Measurements from ENCODE around the gene GABRA4.

DNA sequence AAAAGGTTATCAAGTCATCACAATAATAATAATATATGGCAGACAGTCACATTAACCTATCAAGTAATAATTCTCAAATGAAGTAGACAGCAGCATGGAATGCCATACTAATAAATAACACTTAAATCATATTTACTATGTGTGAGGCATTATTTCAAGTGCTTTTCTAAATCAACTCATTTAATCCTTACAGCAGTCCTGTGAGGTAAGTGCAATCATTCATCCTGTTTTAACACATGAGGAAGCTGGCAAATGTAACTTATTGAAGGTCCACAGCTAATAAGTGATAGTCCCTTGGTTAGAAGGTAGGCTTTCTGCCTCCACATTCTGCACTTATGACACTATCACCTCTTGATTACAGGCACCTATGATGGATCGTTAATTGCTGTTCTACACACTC is 24.5 kb downstream of the GABRA4 start:
- TF ChIP-seq, protein P1, sequence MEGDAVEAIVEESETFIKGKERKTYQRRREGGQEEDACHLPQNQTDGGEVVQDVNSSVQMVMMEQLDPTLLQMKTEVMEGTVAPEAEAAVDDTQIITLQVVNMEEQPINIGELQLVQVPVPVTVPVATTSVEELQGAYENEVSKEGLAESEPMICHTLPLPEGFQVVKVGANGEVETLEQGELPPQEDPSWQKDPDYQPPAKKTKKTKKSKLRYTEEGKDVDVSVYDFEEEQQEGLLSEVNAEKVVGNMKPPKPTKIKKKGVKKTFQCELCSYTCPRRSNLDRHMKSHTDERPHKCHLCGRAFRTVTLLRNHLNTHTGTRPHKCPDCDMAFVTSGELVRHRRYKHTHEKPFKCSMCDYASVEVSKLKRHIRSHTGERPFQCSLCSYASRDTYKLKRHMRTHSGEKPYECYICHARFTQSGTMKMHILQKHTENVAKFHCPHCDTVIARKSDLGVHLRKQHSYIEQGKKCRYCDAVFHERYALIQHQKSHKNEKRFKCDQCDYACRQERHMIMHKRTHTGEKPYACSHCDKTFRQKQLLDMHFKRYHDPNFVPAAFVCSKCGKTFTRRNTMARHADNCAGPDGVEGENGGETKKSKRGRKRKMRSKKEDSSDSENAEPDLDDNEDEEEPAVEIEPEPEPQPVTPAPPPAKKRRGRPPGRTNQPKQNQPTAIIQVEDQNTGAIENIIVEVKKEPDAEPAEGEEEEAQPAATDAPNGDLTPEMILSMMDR (IDR thresholded peaks at IDR 0.05), result no peak
- TF ChIP-seq POLR2AphosphoS5 (IDR thresholded peaks at IDR 0.05) (no peak), POLR2A (IDR thresholded peaks at IDR 0.05) (no peak)
